ENCODE results near the gene SLC46A1.

Gene SLC46A1

GRCh38 chr17:28350271-28350670 is 55.7 kb downstream of the SLC46A1 start:
- TF ChIP-seq ISL1 (CRISPR knock-in tag; IDR thresholded peaks at IDR 0.05) (no peak), ZFP3 (CRISPR knock-in tag; IDR thresholded peaks at IDR 0.05) (no peak), ESRRG (CRISPR knock-in tag; IDR thresholded peaks at IDR 0.05) (no peak), BACH2 (CRISPR knock-in tag; IDR thresholded peaks at IDR 0.05; ENCODE audit: borderline replicate concordance) (no peak), SNAI2 (CRISPR knock-in tag; IDR thresholded peaks at IDR 0.05) (no peak), ARNTL (CRISPR knock-in tag; IDR thresholded peaks at IDR 0.05; ENCODE audit: borderline replicate concordance, low read depth) (no peak), ZC3H10 (CRISPR knock-in tag; IDR thresholded peaks at IDR 0.05) (no peak), ZNF70 (CRISPR knock-in tag; IDR thresholded peaks at IDR 0.05) (no peak), PPARA (CRISPR knock-in tag; IDR thresholded peaks at IDR 0.05; ENCODE audit: borderline replicate concordance) (no peak), TOX (CRISPR knock-in tag; IDR thresholded peaks at IDR 0.05; ENCODE audit: borderline replicate concordance) (no peak), OSR1 (CRISPR knock-in tag; IDR thresholded peaks at IDR 0.05) (no peak), ZFP30 (CRISPR knock-in tag; IDR thresholded peaks at IDR 0.05) (no peak), RARB (CRISPR knock-in tag; IDR thresholded peaks at IDR 0.05) (no peak), CREB5 (CRISPR knock-in tag; IDR thresholded peaks at IDR 0.05; ENCODE audit: low read depth) (no peak), CSDC2 (CRISPR knock-in tag; IDR thresholded peaks at IDR 0.05) (no peak), ZNF8 (CRISPR knock-in tag; IDR thresholded peaks at IDR 0.05) (no peak), TSHZ2 (CRISPR knock-in tag; IDR thresholded peaks at IDR 0.05) (no peak)
- TF ChIP-seq, protein P1, sequence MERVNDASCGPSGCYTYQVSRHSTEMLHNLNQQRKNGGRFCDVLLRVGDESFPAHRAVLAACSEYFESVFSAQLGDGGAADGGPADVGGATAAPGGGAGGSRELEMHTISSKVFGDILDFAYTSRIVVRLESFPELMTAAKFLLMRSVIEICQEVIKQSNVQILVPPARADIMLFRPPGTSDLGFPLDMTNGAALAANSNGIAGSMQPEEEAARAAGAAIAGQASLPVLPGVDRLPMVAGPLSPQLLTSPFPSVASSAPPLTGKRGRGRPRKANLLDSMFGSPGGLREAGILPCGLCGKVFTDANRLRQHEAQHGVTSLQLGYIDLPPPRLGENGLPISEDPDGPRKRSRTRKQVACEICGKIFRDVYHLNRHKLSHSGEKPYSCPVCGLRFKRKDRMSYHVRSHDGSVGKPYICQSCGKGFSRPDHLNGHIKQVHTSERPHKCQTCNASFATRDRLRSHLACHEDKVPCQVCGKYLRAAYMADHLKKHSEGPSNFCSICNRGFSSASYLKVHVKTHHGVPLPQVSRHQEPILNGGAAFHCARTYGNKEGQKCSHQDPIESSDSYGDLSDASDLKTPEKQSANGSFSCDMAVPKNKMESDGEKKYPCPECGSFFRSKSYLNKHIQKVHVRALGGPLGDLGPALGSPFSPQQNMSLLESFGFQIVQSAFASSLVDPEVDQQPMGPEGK (CRISPR knock-in tag; IDR thresholded peaks at IDR 0.05; ENCODE audit: borderline replicate concordance), result no peak
- TF ChIP-seq, protein P2, sequence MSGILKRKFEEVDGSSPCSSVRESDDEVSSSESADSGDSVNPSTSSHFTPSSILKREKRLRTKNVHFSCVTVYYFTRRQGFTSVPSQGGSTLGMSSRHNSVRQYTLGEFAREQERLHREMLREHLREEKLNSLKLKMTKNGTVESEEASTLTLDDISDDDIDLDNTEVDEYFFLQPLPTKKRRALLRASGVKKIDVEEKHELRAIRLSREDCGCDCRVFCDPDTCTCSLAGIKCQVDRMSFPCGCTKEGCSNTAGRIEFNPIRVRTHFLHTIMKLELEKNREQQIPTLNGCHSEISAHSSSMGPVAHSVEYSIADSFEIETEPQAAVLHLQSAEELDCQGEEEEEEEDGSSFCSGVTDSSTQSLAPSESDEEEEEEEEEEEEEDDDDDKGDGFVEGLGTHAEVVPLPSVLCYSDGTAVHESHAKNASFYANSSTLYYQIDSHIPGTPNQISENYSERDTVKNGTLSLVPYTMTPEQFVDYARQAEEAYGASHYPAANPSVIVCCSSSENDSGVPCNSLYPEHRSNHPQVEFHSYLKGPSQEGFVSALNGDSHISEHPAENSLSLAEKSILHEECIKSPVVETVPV (CRISPR knock-in tag; IDR thresholded peaks at IDR 0.05), result no peak
- ATAC-seq, result no peak

DNA sequence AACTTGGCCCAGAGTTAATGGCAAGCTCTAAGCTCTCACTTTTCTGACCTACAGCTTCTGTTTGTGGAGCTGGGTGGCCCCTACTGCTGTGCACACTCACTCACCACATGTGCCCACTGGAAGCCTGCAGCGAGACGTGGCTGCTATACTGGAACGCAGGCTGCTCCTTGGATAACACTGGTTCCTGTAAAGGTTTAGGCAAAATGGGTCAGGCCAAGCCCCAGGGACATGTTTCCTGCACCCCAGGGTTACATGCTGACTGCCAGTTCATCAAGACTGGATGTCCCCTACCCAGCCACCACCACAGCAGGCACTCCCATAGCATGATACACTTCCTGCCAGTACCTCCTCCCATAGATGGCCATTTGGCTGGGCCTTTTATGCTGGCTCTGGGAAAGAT is 57.0 kb downstream of the SLC46A1 start:
- no peak for ATAC-seq
- TF ChIP-seq RARB (CRISPR knock-in tag; IDR thresholded peaks at IDR 0.05) (no peak), TOX (CRISPR knock-in tag; IDR thresholded peaks at IDR 0.05; ENCODE audit: borderline replicate concordance) (no peak), CREB5 (CRISPR knock-in tag; IDR thresholded peaks at IDR 0.05; ENCODE audit: low read depth) (no peak), POU6F1 (CRISPR knock-in tag; IDR thresholded peaks at IDR 0.05; ENCODE audit: borderline replicate concordance, low read depth) (no peak), GLIS3 (CRISPR knock-in tag; IDR thresholded peaks at IDR 0.05) (no peak), CSDC2 (CRISPR knock-in tag; IDR thresholded peaks at IDR 0.05) (no peak), ZC3H10 (CRISPR knock-in tag; IDR thresholded peaks at IDR 0.05) (no peak), OSR1 (CRISPR knock-in tag; IDR thresholded peaks at IDR 0.05) (no peak)
- TF ChIP-seq, protein P2 (CRISPR knock-in tag; IDR thresholded peaks at IDR 0.05), result no peak
- TF ChIP-seq, protein P1 (CRISPR knock-in tag; IDR thresholded peaks at IDR 0.05; ENCODE audit: borderline replicate concordance), result no peak

All from SK-N-SH treated with all-trans-retinoic acid at 6 μM for 48 hours (cell line).